Peyer's patch (tissue), 4 donors: ENCODE measurements around the gene PTGER3.

Experiments
- CTCF ChIP-seq, 6 experiments: fragments of 450-650 bp in 4 of 6; fragments of 200-600 bp in 2 of 6; sonication (generic) in 1 of 6; IDR thresholded peaks; one replicate each; pipeline ENCODE4 v1.5.1; 2017 to 2019; ENCODE audit warnings: antibody characterized with exemption in 6 of 6, mild to moderate bottlenecking in 3 of 6, moderate library complexity in 1 of 6
- POLR2A ChIP-seq, 2 donors: fragments of 450-650 bp; IDR thresholded peaks; one replicate each; pipeline ENCODE4 v1.5.1; 2017; ENCODE audit warnings: antibody characterized with exemption in 2 of 2, mild to moderate bottlenecking in 2 of 2, moderate library complexity in 2 of 2

- no peak for TF ChIP-seq CTCF (IDR thresholded peaks at IDR 0.05)
- TF ChIP-seq POLR2A (IDR thresholded peaks at IDR 0.05) = no peak
Measured at GRCh38 chr1:71018791-71019190, 28.8 kb downstream of the PTGER3 start.
